ENCODE measurements around the gene RNU6-8.

RNU6-8 gene

DNA sequence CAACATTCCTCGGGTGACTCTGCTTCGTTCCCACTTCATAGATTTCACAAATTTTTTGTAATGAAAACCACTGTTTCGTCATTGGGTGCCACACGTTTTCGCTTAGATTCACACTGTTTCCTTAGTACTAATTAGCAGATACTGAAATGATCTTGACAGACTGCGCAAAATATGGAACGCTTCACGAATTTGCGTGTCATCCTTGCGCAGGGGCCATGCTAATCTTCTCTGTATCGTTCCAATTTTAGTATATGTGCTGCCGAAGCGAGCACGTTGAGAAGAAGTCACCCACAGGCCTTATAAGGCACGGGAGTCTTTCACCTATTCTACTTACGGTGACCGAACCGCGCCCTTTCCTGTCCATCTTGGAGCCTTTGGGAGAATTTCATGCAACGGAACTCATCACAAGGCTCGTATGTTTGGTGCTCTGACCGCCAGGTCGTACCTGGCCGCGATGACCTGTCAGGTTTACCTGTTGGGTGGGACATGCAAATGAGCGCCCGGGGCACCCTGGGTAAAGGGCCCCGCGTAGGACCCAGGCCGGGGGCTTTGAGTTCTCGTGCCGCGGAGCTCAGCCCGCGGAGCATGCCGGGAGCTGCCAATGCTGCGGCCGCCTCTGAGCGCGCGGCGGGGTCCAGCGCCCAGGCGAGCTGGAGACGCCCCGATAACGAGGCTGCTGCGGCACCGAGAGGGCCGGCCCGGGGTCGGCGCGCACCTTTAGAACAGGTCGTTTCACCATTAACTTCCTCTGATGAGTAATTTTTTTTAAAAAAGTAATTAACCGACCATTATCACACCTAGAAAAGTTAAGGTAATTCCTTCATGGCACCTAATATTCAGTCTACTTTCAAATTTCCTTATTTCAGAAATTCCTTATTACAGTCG is at the start of gene RNU6-8:
Gene RNU6-8 (minus strand): TSS at position 272 of the 885 bp plus-strand sequence.
- peak; percentile 88 for DNase-seq

DNA sequence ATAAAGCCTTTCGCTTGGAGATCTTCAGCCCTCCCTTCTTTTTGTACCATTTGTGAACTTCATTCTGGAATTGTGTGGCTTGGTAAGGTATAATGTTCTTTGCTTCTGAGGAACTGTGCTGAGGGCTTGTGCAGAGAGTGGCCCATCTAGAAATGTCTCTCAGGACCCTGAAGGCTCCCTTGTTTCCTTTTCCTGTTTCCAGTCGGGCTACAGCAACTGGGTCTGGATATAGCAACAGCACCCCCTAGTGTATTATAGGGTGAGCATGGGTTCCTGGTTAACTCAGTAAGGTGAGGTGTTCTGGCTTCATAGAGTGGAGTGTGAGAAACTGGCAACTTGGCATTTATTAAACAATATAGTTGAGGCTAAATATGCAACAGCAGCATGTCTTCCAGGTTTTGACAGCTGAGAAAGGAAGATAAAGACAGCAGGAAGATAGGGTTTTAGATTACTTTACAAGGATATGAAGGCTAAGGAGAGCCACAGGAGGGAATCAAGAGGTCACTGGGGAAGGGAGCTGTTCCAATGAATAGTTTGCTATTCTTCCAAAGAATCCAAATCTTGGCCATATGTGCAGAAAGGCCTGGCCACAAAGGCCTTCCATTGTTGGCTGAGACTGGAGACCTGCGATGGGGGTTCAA is 49.1 kb upstream of the RNU6-8 start:
- DNase-seq, result peak; percentile 59

- no peak for DNase-seq
Measured at GRCh38 chr14:32251530-32251929, 48.5 kb upstream of the RNU6-8 start.

DNA sequence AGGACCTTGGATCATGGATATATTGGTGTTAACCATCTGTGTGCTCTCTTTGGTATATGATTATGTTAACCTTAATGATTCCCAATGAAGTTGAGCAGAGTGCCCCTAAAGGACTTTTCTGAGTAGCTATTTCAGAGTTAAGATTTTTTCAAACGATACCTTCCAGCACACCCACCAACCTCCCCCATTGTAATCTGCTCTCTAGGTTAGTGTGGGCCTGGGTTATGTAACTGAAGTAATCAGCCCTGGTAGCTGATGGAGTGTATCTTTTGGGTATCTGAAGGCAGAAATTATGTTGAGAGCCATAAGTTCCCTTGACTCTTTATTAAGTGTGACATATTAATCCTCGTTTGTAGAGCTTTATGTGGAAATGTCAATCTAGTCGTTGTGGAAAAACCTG is 47.6 kb upstream of the RNU6-8 start:
- no peak for DNase-seq

GRCh38 chr14:32249780-32250179 is 46.7 kb upstream of the RNU6-8 start:
- no peak for DNase-seq

DNA sequence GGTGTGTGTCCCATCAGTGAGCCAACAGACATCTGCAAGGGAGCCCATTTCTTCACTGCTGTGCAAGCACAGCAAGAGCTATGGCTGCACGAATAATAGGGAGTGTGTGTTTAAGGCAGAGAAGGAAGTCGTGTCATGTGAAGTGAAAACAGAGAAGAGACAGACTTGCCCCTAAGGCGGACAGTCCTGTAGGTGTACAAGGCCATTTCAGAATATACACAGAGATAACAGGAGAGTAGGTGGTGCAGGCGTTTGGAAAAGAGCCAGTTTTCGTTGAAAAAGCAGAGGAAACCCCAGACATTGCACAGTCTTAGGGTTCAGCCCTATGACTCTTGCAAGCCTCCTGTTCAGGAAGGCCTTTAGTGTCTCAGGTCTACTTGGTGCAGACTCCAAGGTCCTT is 46.3 kb upstream of the RNU6-8 start:
- no peak for DNase-seq

- no peak for DNase-seq
Measured at GRCh38 chr14:32246751-32247150, 43.7 kb upstream of the RNU6-8 start.

DNA sequence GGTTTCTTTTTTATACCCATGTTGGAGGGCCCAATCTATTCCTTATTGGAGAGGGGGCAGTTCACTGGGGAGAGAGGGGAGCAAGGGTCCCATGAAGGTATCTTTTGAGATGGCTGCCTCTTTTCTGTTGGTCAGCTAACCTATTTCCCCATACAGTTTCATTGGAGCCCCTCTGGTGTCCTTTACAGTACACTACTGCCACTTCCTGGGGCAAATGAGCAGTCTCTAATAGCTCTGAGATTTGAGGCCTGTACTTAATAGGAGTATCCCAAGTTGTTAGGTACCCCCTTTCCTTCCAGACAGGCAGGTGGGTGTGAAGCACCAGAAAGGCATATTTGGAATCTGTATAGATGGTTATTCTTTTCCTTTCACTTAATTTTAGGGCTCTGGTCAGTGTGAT is 41.3 kb upstream of the RNU6-8 start:
- DNase-seq, result no peak

DNA sequence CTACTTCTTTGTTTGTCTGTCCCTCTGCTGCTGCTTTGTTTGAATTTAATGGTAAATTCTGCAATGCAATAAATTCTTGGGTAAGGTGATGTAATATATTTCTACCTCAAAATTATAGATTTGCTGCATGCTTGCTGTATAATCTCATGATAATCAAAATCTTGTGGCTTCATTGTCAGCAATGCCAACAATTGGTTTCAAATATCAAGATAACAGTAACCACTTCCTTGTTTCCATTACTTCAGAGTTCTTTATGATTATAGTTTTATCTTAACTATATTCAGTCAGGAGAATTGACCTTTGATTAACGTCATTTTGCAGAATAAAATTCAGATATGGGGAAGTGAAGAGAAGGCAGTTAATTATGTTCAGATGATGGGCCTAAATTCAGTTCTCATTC is 30.2 kb upstream of the RNU6-8 start:
- DNase-seq, result no peak

GRCh38 chr14:32232481-32232880 is 29.4 kb upstream of the RNU6-8 start:
- no peak for DNase-seq

- no peak for DNase-seq
Measured at GRCh38 chr14:32230695-32231280, 27.7 kb upstream of the RNU6-8 start.

GRCh38 chr14:32230181-32230580 is 27.1 kb upstream of the RNU6-8 start:
- no peak for DNase-seq

DNA sequence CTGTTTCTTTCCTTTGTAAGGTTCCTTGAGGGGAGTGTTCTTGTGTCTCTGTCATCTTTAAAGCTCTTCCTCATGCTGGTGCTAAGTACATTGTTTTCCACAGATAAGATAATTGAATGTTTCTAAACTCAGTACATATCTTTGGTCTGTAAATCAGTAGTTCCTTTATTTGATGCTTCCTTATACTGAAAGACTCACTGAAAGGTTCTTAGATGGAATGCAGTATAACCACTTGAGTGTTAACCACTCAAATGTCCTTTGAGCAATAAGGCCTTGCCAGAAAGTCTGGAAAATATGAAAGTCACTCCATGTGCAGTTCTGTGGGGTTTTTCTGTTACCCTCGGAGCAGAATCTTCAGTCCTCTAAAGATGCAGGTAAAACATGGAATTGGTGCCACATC is 23.0 kb upstream of the RNU6-8 start:
- no peak for DNase-seq

- DNase-seq, result no peak
Measured at GRCh38 chr14:32225378-32225920, 22.4 kb upstream of the RNU6-8 start.

- DNase-seq, result peak; percentile 30
Measured at GRCh38 chr14:32224737-32225377, 21.8 kb upstream of the RNU6-8 start.

GRCh38 chr14:32217301-32217700 is 14.2 kb upstream of the RNU6-8 start:
- no peak for DNase-seq

DNA sequence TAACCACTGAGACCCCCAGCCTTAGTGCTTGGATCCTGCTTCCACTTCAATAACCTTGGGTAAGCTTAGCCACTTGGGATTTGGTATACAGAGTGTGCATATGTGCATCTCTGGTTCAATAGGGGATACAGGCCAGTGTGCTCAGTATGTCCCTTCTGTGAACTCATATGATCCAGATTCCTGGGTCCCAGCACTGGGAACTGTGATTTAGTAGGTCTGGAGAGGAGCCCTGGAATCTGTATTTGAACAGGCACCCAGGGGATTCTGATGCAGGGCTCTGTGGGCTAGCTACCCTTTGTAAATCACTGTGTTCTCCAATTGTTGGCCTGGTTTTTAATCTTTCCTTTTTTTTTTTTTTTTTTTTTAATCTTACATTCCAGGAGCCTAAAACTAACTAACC is 9.8 kb upstream of the RNU6-8 start:
- no peak for DNase-seq

GRCh38 chr14:32211068-32211404 is 8.0 kb upstream of the RNU6-8 start:
- DNase-seq, result no peak

DNA sequence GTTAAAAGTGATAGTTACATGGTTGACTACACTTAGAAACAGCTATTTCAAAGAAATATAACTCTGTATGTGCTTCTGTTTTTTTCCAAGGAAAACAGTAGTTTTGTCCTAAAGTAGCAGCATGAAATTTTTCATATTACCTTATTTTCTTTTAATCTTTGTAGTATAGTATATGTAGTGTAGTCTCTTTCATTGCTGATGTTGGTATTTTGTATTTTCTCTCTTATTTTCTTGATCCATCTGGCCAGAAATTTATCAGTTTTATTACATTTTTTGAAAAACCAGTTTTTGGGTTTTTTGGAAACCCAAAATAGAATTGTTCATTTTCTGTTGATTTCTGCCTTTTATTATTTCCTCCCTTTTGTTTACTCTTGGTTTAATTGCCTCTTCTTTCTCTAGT is 6.4 kb upstream of the RNU6-8 start:
- no peak for DNase-seq

DNA sequence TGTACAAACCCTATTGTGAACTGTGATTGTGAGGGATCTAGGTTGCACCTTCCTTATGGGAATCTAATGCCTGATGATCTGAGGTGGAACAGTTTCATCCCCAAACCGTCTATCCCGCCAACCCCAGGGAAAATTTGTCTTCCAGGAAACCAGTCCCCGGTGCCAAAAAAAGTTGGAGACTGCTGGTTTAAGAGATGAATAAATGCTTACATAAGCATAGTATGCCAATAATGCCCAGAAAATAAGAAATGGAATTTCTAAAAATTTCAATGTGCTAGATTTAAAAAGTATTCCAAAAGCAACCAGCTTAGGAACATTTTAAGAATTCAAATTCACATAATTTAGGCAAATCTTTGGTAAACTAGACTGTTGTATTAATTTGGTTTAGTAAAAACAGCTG is 5.4 kb upstream of the RNU6-8 start:
- DNase-seq, result no peak

GRCh38 chr14:32206552-32206951 is 3.5 kb upstream of the RNU6-8 start:
- no peak for DNase-seq

DNA sequence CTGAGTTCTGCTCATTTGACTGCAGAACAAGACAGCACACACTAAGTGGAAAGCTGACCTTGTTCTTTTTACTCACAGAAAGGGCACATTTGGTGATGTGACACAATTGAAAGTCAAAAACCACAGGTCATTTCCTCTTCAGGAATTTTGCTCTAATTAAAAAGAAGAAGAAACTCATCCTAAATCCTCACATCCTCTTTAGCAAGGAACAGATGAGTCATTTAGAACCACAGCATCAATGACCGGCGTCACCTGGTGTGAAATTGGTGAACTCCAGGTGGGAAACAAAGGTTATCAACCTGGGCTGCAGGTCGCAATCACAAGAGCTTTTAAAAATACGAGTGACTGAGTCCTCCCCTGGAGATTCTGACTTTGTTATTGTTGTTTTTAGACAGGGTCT is 2.9 kb upstream of the RNU6-8 start:
- no peak for DNase-seq

GRCh38 chr14:32205554-32205953 is 2.5 kb upstream of the RNU6-8 start:
- no peak for DNase-seq
